BE2C (cell line): ENCODE data around the gene FBXO46.
"Not testable (repeated sequence)": the region's sequence is repeated elsewhere in the genome, so short reads cannot be mapped to it uniquely, and the experiment has no call there.

Experiments used
- DNase-seq: peaks from one replicate; pipeline ENCODE4 v3.0.0-alpha.2; 2020
- H3K27me3 ChIP-seq: fragments of 250-450 bp; sonication (Bioruptor Pico); 2 replicates; pipeline ENCODE4 v1.5.1; 2020; ENCODE audit warnings: mild to moderate bottlenecking
- H3K36me3 ChIP-seq: fragments of 250-450 bp; sonication (Bioruptor Pico); 2 replicates; pipeline ENCODE4 v1.5.1; 2020; ENCODE audit warnings: mild to moderate bottlenecking
- H3K4me1 ChIP-seq: fragments of 250-450 bp; sonication (Bioruptor Pico); 2 replicates; pipeline ENCODE4 v1.5.1; 2020
- H3K4me3 ChIP-seq: 2 replicates; pipeline ENCODE4 v1.5.1; 2011; ENCODE audit warnings: low read depth, low read length
- H3K9me3 ChIP-seq: fragments of 250-450 bp; sonication (Bioruptor Pico); 2 replicates; pipeline ENCODE4 v1.5.1; 2020
- TF ChIP-seq, protein P1 (sequence below): IDR thresholded peaks from 2 replicates; pipeline ENCODE4 v1.5.1; 2012; ENCODE audit warnings: mild to moderate bottlenecking, low read depth, low read length

The FBXO46 gene

DNA sequence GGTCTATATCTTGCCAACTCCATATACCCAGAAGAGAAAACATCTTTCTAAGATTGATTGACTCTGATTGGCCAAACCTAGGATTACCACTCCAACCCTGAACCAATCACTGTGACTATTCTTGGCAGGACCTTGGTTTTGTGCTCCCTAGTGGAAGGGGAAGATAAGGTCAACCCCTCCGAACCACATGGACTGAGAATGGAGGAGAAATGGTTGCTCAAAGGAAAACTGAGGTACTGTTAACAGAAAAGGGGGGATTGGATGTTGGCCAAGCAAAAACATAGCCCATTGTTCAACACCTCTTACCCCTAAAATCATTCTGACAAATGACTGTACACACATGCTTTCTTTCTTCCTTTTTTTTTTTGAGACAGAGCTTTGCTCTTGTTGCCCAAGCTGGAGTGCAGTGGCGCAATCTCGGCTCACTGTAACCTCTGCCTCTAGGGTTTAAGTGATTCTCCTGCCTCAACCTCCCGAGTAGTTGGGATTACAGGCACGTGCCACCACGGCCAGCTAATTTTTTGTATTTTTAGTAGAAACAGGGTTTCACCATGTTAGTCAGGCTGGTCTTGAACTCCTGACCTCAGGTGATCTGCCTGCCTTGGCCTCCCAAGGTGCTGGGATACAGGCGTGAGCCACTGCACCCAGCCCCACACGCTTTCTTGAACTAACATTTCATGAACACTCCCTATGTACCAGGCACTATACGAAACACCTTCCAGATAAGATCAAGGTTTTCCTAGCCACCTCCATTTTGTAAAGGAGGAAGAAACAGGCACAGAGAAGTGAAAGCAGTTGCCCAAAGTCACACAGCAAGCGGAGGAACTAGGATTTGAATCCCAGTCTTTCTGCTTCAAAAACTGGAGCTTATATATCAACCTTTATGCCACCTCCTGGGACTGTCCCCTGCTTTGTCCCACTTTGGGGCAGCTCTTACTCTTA is 9.1 kb upstream of the FBXO46 start:
- H3K27me3 ChIP-seq = peaks cover 13% of the 10 kb centered on the region
- no peaks in the 10 kb centered on the region for H3K9me3 ChIP-seq
- TF ChIP-seq, protein P1, sequence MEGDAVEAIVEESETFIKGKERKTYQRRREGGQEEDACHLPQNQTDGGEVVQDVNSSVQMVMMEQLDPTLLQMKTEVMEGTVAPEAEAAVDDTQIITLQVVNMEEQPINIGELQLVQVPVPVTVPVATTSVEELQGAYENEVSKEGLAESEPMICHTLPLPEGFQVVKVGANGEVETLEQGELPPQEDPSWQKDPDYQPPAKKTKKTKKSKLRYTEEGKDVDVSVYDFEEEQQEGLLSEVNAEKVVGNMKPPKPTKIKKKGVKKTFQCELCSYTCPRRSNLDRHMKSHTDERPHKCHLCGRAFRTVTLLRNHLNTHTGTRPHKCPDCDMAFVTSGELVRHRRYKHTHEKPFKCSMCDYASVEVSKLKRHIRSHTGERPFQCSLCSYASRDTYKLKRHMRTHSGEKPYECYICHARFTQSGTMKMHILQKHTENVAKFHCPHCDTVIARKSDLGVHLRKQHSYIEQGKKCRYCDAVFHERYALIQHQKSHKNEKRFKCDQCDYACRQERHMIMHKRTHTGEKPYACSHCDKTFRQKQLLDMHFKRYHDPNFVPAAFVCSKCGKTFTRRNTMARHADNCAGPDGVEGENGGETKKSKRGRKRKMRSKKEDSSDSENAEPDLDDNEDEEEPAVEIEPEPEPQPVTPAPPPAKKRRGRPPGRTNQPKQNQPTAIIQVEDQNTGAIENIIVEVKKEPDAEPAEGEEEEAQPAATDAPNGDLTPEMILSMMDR = 0 out of 2 replicates have a peak, but pooled peaks have one; percentile 2
- DNase-seq = no peak
- H3K4me1 ChIP-seq = no peaks in the 10 kb centered on the region
- H3K36me3 ChIP-seq = no peaks in the 10 kb centered on the region
- no peak overlapping the region for H3K4me3 ChIP-seq

DNA sequence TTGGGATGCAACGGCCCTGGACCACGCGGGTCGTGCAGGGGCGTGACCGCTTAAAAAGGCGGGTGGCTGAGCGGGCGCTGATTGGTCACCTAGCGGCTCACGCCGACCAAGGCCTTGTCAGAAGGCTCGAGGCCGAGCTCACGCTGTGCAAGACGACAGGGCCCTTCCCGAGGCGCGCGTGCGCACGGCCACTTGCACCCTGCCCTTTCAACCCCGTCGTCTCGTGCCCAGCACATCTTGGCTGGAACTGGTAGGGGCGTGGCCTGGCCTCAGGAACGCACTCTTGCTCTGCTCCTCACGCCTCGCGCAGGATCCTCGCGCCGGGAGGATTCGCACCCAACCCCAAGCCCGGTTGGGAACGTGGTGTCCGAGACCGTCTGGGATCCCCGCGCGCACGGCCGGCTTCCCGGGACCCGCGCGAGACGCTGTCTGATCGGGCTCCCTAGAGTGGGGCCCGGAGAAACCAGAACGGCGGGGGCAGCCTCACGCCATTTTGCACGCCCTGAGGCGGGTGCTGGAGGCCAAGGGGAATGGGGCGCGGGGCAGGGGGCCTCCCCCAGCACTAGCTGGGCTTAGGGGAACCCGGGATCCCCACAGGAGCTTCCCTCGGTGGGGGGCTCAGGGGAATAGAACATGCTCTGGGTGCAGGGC is 2.6 kb upstream of the FBXO46 start, which contains the start of gene MEIOSIN:
TSS of gene MEIOSIN (plus strand) at position 280 of the 651 bp plus-strand sequence. CDS start 1,938 bp downstream, outside the sequence.
- TF ChIP-seq, protein P1 = no peak

DNA sequence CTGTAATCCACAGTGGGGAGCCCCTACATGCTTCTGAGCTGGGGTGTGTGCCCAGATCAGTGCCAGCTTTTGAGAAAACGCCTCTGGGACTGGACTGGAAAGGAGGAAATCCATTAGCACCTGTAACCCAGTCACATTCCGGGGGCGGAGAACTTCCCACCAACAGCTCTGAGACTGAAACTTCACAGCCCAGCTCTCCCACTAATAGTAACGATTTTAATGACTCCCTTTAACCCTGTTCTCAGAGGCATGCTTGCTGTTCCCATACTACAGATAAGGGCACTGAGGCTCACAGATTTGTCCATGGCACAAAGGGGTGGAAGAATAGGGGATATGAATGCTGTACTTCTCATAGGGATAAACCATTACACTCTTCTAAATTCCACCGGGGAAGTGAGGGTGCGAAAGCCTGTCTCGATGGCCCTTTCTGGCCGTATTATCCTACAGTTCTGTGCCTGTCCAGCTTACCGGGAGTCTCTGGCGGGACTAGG is 851 bp downstream of the FBXO46 start:
- Histone ChIP-seq H3K36me3 (no peaks in the 10 kb centered on the region), H3K9me3 (no peaks in the 10 kb centered on the region), H3K4me3 (peak overlapping the region; percentile 92), H3K27me3 (no peaks in the 10 kb centered on the region), H3K4me1 (no peaks in the 10 kb centered on the region; the same call in 1 of the 2 replicates)
- DNase-seq = no peak
- TF ChIP-seq, protein P1 = no peak

More for the DNA sequence above, 2.6 kb upstream of the FBXO46 start, which contains the start of gene MEIOSIN:
- H3K27me3 ChIP-seq = no peaks in the 10 kb centered on the region
- H3K9me3 ChIP-seq = no peaks in the 10 kb centered on the region
- no peaks in the 10 kb centered on the region; the same call in 1 of the 2 replicates for H3K4me1 ChIP-seq
- H3K4me3 ChIP-seq = no peak within 1 kb of the TSS
- H3K36me3 ChIP-seq = no peaks in the 10 kb centered on the region
- no peak for DNase-seq

DNA sequence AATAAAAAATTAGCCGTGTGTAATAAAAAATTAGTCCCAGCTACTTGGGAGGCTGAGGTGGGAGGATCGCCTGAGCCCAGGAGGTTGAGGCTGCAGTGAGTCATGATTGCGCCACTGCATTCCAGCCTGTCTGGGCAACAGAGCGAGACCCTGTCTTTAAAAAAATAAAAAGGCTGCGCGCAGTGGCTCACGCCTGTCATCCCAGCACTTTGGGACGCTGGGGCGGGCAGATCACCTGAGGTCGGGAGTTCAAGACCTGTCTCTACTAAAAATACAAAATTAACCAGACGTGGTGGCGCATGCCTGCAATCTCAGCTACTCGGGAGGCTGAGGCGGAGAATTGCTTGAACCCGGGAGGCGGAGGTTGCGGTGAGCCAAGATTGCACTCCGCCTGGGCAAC is 2.0 kb downstream of the FBXO46 start:
- not testable (repeated sequence) for H3K4me1 ChIP-seq, H3K36me3 ChIP-seq, H3K4me3 ChIP-seq, H3K27me3 ChIP-seq, H3K9me3 ChIP-seq, DNase-seq

DNA sequence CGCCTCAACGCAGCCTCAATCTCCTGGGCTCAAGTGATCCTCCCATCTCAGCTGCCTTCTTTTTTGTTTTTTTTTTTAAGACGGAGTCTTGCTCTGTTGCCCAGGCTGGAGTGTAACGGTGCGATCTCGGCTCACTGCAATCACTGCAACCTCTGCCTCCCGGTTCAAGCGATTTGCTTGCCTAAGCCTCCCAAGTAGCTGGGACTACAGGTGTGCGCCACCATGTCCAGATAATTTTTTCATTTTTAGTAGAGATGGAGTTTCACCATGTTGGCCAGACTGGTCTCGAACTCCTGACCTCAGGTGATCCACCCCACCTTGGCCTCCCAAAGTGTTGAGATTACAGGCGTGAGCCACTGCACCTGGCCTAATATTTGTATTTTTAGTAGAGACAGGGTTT is 10.6 kb downstream of the FBXO46 start:
- H3K4me3 ChIP-seq, DNase-seq, H3K9me3 ChIP-seq, H3K27me3 ChIP-seq, H3K4me1 ChIP-seq: not testable (repeated sequence)
- H3K36me3 ChIP-seq = peaks cover 12% of the 10 kb centered on the region

DNA sequence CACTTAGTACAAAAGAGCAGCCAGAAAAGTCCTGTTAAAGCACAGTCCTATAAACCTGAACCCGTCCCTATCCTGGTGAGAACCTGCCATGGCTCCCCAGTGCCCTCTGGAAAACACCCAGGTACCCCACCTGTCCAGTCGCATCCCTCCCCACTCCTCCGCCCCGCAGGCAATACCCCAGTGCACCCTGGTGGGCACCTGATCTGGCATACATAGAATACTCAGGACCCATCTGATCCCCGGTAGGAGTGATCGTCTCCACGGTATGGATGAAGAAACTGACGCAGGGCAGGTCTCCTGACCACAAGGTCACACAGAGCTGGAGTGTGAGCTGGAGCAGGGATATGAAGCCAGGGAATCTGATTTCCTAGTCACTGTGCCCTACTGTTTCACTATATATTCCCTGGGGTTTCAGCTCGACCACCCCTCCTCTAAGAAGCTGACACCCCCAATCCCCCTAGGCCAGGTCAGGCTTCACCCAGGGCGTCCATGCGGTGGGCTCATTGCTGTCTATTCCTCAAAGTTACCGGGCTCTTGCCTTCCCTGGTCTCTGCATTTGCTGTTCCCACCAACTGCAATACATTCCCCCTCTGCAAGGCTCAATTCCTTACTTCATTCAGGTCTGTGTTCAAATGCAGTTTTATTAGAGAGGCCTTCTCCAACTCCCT is 12.6 kb downstream of the FBXO46 start:
- Histone ChIP-seq H3K36me3 (peaks cover 8% of the 10 kb centered on the region), H3K4me3 (peak overlapping the region; percentile 87), H3K4me1 (no peaks in the 10 kb centered on the region; the same call in 1 of the 2 replicates), H3K27me3 (no peaks in the 10 kb centered on the region), H3K9me3 (no peaks in the 10 kb centered on the region)
- no peak for DNase-seq
- TF ChIP-seq, protein P1 = no peak
